Stimulated activated effector memory CD8-positive, alpha-beta T cell treated with anti-CD3 and anti-CD28 coated beads, Interleukin-12 subunit alpha, Interleukin-12 subunit beta, amount 100 ng/mL, for 72 hours (primary cell): Measurements from ENCODE around the gene DAGLA.
A peak's percentile ranks its signal among the peaks of the same experiment; 100 is the strongest.

Experiments
- ATAC-seq: fragments of 150-1000 bp; cut with Tn5 transposase; 2 replicates; pipeline ENCODE4 v1.10.0; 2021
- DNase-seq, 2 donors: peaks; one replicate each; pipeline ENCODE4 v3.0.0; 2021 to 2022; ENCODE audit warnings: low spot score in 2 of 2
- H3K27ac Mint-ChIP-seq: one replicate; pipeline ENCODE4 v1.8.0; 2022; ENCODE audit warnings: mild to moderate bottlenecking, mixed read lengths
- H3K36me3 Mint-ChIP-seq: one replicate; pipeline ENCODE4 v1.8.0; 2022; ENCODE audit warnings: mild to moderate bottlenecking, mixed read lengths
- H3K4me1 Mint-ChIP-seq: one replicate; pipeline ENCODE4 v1.8.0; 2022; ENCODE audit warnings: mixed read lengths
- H3K4me3 Mint-ChIP-seq: one replicate; pipeline ENCODE4 v1.8.0; 2022; ENCODE audit warnings: mild to moderate bottlenecking, mixed read lengths
- H3K9me3 Mint-ChIP-seq: one replicate; pipeline ENCODE4 v1.8.0; 2022; ENCODE audit warnings: mixed read lengths

DAGLA gene

DNA sequence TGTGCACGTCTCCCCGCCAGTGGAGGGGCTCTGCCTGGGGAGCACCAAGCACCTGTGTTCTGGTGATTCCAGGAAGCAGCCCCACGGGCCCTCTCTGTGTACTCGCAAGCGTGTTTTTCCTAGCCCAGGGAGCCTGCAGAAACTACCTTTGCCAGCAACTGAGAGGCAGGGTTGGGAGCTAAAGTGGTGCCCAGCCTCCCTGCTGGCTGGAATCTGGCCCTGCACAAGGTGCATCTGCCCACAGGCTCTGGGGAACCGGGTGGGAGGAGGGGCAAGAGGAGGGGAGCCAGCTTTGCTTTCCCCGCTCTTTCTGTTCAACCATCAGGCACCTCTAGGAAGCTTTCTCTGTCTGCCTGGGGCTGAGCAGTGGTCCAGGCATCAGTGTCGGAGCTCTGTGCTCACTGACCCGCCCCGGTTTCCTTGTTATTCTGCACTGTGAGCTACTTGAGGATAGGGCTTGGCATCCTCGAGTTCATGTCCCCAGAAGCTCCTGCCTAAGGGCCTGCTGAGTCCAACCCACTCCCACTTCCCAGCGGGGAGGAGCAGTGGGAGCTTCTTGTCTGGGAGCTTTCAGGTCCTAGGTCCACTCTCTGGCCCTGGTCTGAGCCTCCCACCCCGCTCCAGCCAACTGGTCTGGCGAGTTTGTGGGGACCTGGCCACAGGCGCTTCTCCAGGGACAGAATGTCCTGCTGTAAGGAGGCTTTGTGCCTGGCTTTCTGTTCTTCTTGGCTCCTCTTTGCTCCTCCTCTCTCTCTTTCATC, 14.9 kb downstream of the DAGLA start:
- no peaks in the 10 kb centered on the region for H3K9me3 Mint-ChIP-seq
- H3K4me3 Mint-ChIP-seq, result peak overlapping the region; percentile 63
- no peak for ATAC-seq
- peaks cover 28% of the 10 kb centered on the region for H3K4me1 Mint-ChIP-seq
- H3K27ac Mint-ChIP-seq, result peak overlapping the region; percentile 94
- no peaks in the 10 kb centered on the region for H3K36me3 Mint-ChIP-seq
- DNase-seq, result no peak

DNA sequence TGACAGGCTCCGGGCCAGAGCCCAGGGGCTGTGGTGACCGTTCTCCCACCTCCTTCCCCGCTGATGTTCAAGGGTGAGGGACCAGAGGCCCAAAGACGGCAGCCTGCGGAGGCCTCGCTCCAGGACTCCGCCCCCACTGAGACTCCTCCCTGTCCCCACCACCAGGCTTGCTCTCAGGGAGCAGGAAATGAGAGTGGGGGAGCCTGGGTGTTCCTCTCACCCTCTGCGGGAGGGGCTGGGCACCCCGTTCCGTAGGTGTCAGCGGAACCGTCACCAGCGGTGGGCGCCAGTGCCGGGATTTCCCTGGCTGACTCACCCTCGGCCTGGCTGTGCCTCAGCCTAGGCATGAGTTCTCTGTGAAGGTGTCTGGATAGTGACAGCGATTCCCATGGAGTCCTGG, 15.7 kb downstream of the DAGLA start:
- Mint-ChIP-seq H3K4me3 (peak overlapping the region; percentile 63), H3K9me3 (no peaks in the 10 kb centered on the region), H3K36me3 (no peaks in the 10 kb centered on the region), H3K27ac (peak overlapping the region; percentile 94), H3K4me1 (peaks cover 35% of the 10 kb centered on the region)
- DNase-seq (peak; percentile 79 to 92), ATAC-seq (peak; percentile 97)

DNA sequence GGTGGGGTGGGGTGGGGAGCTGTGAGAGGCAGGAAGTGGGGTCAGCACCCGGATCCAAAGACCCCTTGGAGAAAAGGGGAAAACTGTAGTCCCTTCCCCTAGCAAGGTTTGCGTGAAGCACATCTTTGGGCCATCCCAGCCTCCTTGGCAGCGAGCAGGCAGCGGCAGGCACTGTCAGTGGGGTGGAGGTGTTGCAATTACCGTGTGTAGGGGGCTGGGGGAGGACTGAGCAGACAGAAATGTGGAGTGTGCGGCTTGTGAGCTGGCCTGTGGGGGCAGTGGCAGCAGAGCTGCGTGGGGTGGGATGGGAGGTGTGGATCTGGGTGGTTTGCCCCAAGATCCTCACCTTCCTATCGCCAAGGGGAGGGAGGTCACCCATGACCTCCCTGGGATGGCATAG, 16.4 kb downstream of the DAGLA start:
- peaks cover 40% of the 10 kb centered on the region for H3K4me1 Mint-ChIP-seq
- H3K4me3 Mint-ChIP-seq, result peak overlapping the region; percentile 63
- DNase-seq (no peak), ATAC-seq (no peak)
- H3K9me3 Mint-ChIP-seq, result no peaks in the 10 kb centered on the region
- H3K27ac Mint-ChIP-seq, result peak overlapping the region; percentile 94
- H3K36me3 Mint-ChIP-seq, result no peaks in the 10 kb centered on the region

DNA sequence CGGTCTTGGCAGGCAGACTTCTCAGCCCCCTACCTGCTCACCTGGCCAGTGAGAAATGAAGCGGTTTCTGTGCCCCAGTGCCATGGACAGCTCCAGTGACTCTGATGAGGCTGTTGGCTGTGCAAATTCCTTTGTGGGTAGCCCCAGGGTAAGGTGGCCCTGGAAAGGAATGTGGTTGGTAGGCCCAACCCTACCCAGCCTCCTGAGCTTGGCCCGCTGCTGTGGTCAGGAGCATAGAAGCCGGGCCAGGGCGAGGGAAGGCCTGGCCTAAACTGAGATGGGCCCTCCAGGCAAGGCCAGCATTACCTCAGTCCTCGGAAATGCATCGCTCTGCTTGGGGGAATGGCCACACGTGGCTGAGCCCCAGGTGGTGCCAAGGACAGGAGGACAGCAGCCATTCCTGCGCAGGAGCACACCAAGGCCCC, 16.9 kb downstream of the DAGLA start:
- H3K27ac Mint-ChIP-seq, result peak overlapping the region; percentile 94
- no peak for DNase-seq
- no peak for ATAC-seq
- no peaks in the 10 kb centered on the region for H3K9me3 Mint-ChIP-seq
- no peak overlapping the region for H3K4me3 Mint-ChIP-seq
- no peaks in the 10 kb centered on the region for H3K36me3 Mint-ChIP-seq
- peaks cover 40% of the 10 kb centered on the region for H3K4me1 Mint-ChIP-seq

DNA sequence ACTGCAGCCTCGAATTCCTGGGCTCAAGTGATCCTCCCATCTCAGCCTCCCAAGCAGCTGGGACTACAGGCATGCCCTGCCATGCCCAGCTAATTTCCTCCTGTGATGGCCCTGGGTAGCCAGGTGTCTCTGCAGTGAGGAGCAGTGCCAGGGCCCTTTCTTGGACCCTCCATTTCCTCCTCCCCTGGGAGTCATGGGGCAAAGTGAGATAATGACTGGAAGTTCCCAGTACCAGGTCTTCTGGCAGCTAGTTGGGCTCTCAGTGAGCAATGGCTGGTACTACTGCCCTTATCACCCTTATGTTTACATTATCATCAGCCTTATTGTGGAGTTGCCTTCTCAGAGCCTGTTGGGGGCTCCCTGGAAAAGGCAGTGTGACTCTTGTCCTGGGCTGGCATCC, 17.6 kb downstream of the DAGLA start:
- H3K27ac Mint-ChIP-seq, result peak overlapping the region; percentile 81
- H3K9me3 Mint-ChIP-seq, result no peaks in the 10 kb centered on the region
- H3K36me3 Mint-ChIP-seq, result no peaks in the 10 kb centered on the region
- peaks cover 45% of the 10 kb centered on the region for H3K4me1 Mint-ChIP-seq
- DNase-seq (no peak), ATAC-seq (no peak)
- no peak overlapping the region for H3K4me3 Mint-ChIP-seq

DNA sequence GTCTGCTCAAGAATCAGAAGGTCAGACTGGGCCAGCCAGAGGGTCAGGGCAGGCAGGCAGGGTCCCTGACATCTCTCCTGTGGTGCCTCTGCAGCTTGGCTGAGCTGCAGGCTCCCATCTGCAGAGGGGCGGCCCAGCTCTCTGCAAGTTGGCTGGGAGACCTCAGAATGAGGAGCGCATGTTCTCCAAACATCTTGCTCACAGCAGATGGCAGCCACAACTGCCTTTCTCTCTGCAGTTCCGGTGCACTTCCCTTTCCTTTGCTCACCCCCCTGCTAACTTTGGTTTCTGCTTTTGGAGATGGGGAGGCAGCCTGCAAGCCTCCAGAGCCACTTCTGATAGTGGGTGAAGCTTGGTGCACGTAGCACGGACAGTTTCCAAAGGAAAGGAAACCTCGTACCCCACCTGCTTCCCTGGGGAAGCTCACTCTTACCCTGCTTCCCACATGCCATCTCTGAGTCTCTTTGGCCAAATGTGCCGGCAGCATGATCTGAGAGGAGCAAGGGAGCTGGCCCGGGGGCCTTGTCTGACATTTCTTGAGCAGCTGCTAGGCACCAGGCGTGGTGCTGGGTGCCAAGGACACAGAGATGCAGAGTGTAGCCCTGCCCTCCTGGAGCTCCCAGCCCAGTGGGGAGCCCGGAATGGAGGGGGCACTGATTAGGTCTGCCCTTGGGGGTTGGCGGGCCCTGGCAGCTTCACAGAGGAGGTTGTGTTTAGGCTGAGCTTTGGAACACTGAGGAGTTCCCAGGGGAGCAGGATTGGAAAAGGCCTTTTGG, 18.2 kb downstream of the DAGLA start:
- peak overlapping the region; percentile 81 for H3K27ac Mint-ChIP-seq
- no peak for DNase-seq
- peaks cover 51% of the 10 kb centered on the region for H3K4me1 Mint-ChIP-seq
- ATAC-seq, result no peak
- H3K9me3 Mint-ChIP-seq, result no peaks in the 10 kb centered on the region
- H3K4me3 Mint-ChIP-seq, result no peak overlapping the region
- H3K36me3 Mint-ChIP-seq, result no peaks in the 10 kb centered on the region

DNA sequence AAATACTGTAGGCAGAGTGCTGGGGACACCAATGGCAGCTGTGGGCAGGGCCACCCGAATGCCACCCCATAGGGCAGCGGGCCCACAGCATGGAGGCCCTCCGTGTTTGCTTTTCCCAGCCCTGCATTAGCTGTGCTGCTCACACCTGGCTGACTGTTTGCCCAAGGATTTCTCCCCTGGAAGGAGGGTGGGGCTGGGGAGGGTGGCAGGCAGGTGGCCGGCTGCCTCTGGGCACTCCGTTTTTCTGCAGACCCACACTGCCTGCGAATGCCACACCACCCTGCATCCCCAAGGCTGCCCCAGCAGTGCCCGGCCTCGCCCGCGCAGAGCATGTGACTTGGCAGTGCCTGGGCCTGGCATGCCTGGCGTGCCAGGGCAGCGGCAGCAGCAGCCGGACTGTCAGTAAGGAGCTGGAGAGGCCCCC, 19.6 kb downstream of the DAGLA start:
- Mint-ChIP-seq H3K9me3 (no peaks in the 10 kb centered on the region), H3K27ac (no peak overlapping the region), H3K4me1 (peaks cover 52% of the 10 kb centered on the region), H3K36me3 (no peaks in the 10 kb centered on the region), H3K4me3 (no peak overlapping the region)
- DNase-seq (no peak), ATAC-seq (no peak)

DNA sequence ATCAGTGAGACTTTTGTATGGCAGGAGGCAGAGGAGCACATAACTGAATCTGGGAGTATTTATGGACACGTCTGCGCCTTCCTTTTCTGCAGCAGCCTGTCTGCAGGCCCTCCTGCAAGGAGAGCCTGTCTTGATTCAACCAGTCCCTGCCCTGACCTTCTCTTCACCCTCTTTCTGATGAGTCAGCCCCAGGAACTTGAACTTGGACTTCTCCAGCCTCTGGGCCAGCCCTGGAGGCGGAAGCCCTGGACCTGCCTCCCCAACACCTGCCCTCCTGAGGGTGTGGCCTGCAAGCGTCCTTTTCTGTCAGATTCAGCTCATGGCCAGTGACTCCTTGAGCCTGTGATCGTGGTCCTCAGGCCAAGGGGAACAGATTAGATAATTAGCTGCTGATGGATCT, 20.0 kb downstream of the DAGLA start:
- DNase-seq (no peak), ATAC-seq (no peak)
- Mint-ChIP-seq H3K4me3 (no peak overlapping the region), H3K36me3 (no peaks in the 10 kb centered on the region), H3K4me1 (peaks cover 52% of the 10 kb centered on the region), H3K27ac (no peak overlapping the region), H3K9me3 (no peaks in the 10 kb centered on the region)

DNA sequence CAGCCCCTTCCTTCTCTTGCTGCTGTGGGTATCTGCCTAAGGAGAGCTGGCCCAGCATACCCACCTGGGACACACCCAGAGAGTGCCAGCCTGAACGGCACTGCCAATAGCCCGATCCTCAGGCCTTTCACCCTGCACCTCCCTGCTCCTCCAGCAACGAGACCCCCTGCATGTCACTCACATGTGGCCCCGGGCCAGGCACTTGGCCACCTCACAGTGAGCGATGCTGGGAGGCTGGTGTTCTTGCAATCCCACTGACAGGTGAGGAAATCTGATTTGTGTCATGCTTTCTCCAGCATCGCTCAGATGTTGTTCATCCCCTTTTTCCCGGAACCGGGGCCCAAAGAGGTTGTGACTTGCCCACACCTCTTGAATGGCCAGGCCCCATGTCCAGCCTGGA, 20.5 kb downstream of the DAGLA start:
- H3K4me1 Mint-ChIP-seq, result peaks cover 47% of the 10 kb centered on the region
- H3K4me3 Mint-ChIP-seq, result no peak overlapping the region
- no peak overlapping the region for H3K27ac Mint-ChIP-seq
- no peaks in the 10 kb centered on the region for H3K9me3 Mint-ChIP-seq
- no peak for DNase-seq
- no peak for ATAC-seq
- no peaks in the 10 kb centered on the region for H3K36me3 Mint-ChIP-seq

DNA sequence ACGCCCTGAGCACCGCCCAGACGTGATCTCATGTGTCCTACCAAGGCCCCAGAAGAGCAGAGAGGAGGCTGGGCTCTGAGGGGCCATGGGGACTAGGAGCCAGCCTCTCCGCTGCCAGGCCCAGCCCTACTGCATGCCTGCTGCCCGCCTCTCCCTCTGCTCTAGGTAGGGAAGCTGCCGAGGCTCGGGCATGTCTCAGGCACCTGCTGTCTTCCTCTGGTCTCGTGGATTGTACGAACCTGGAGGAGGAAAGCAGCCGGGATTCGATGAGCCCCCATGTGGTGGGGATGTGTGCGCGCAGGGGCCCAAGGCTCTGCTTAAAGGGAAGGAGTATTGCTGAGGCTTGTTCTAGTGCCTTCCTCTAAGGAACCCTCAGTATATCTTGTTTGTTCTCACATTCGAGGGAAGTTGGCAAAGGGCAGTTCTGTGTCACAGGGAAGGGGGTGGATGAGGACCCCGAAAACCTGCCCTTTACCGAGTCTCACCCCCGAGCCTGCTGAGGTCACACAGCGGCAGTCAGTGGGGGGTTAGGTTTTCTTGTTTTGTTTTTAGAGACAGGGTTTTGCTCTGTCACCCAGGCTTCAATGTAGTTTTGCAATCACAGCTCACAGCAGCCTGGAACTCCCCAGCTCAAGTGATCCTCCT, 21.2 kb downstream of the DAGLA start:
- peaks cover 41% of the 10 kb centered on the region for H3K4me1 Mint-ChIP-seq
- H3K36me3 Mint-ChIP-seq, result no peaks in the 10 kb centered on the region
- H3K9me3 Mint-ChIP-seq, result no peaks in the 10 kb centered on the region
- H3K4me3 Mint-ChIP-seq, result no peak overlapping the region
- no peak overlapping the region for H3K27ac Mint-ChIP-seq
- no peak for DNase-seq
- no peak for ATAC-seq

DNA sequence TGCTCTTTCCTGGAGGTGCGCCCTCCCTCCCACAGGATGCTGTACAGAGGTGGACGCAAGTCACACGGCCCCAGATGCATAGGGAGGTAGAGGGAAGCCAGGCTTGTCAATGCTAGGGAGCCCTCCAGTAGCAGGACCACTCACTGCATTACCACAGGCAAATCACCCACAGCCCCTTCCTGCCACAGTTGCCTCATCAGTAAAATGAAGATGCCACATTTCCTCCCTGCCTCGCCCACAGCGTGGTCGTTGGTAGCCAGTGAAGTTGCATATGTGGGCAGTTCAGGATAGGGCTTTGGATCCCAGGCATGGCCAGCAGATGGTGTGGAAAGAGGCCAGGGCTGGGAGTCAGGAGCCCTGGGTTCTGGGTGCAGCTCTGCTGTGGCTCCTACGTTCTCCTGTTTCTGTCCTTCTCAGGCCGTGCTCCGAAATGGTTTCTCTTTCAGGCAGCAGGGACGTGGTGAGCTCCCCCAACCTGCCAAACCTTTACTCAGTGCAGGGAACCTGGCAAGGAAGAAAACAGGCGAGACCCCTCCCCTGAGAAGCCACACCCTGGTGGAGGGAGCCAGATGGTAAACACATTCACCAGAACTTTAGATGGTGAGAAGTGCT, 22.6 kb downstream of the DAGLA start:
- peak overlapping the region; percentile 51 for H3K4me3 Mint-ChIP-seq
- peak overlapping the region; percentile 67 for H3K27ac Mint-ChIP-seq
- DNase-seq (no peak), ATAC-seq (peak; percentile 71)
- peaks cover 33% of the 10 kb centered on the region for H3K4me1 Mint-ChIP-seq
- H3K36me3 Mint-ChIP-seq, result no peaks in the 10 kb centered on the region
- H3K9me3 Mint-ChIP-seq, result no peaks in the 10 kb centered on the region

DNA sequence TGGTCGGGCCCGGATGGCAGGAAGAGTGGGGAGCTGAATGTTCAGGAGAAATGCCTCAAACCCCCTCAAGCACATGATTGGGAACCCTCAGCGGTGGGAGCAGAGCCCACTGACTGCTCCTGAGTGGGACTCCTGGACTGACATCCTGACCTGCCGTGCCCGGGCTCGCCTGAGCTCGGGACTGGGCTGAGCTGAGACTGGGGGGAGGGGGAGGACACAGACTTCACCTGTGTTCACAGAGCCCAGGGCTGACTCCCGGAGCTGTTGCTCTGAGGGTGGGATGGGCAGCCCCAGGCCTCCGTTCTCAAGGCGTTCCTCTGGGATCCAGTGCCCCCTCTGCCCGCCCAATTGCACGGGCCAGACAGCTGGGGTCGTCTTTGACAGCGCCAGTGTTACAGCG, 24.6 kb downstream of the DAGLA start:
- Mint-ChIP-seq H3K27ac (no peak overlapping the region), H3K36me3 (no peaks in the 10 kb centered on the region), H3K9me3 (no peaks in the 10 kb centered on the region), H3K4me1 (peaks cover 24% of the 10 kb centered on the region), H3K4me3 (no peak overlapping the region)
- ATAC-seq (no peak), DNase-seq (no peak)

DNA sequence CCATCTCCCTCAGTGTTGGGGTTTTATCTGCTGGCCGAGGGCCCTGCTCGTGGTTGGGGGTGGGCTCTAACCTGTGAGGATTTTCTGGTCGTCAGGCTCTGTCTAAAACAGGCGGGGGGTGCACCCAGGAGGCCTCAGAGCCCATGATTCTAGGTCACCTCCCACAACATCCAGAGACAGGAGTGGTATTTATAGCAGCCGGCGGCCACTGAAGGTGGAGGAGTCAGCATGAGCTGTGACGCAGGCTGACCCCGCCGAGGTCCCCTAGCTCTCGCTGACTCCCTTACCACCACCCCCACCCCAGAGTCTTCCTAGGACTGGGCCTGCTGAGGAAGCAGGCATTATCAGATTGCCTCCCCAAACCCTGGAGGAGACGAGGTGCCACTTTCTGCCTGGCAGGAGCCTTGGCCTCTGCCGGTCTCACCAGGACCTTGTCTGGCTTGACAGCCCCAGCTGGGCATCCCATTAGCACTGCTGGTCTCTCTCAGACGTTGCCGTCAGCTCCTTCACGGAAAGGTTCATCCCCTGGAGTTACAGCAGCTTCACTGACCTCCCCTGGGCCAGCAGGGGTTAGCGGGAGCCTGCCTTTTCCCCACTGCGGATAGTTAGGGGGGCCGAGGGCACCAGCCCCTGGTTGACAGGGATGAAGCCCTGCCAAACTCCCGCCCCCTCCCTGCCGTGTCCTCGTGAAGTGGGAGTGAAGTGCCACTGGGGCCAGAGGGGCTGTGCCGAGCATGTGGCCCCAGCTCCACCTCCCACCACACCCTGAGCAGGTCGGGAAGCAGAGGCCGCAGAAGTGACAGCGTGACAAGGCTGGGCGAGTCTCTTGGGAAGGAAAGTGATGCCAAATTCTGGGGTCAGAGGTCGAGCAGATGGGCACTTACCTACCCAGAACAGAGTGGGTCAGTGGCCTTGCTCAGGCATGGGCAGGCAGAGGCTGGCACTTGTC, 26.5 kb downstream of the DAGLA start:
- no peaks in the 10 kb centered on the region for H3K36me3 Mint-ChIP-seq
- H3K4me3 Mint-ChIP-seq, result no peak overlapping the region
- H3K9me3 Mint-ChIP-seq, result no peaks in the 10 kb centered on the region
- DNase-seq (no peak), ATAC-seq (no peak)
- H3K27ac Mint-ChIP-seq, result peak overlapping the region; percentile 41
- peaks cover 12% of the 10 kb centered on the region for H3K4me1 Mint-ChIP-seq

DNA sequence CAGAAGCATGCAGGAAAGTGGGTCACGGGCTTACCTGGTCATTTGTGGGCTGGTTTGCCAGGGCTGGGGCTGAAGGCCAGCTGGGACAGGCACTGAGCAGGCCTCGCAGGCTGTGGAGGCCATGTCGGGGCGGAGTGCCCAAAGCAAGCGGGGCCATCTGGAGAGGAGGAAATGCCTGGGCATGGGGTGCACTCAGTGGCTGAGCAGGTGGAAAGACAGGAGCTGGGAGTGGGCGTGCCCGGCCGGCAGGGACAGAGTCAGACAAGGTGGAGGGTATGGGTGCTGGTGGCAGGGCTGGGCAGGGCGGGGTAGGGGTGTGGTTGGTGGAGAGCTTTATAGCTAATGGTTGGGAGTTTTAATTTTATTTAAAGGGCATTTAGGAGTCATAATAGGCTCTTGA, 27.4 kb downstream of the DAGLA start:
- ATAC-seq (no peak), DNase-seq (no peak)
- peaks cover 9% of the 10 kb centered on the region for H3K4me1 Mint-ChIP-seq
- H3K36me3 Mint-ChIP-seq, result no peaks in the 10 kb centered on the region
- no peak overlapping the region for H3K27ac Mint-ChIP-seq
- no peaks in the 10 kb centered on the region for H3K9me3 Mint-ChIP-seq
- no peak overlapping the region for H3K4me3 Mint-ChIP-seq
